HEK293 (cell line): ENCODE data around the gene TMSB4X.

Experiments used
- ZNF530 ChIP-seq: fragments of 450-650 bp; formaldehyde crosslinking; IDR thresholded peaks from 2 replicates; pipeline ENCODE4 v1.5.1; 2016; ENCODE audit warnings: low read depth, missing biosample characterization, missing genetic modification characterization
- ZNF785 ChIP-seq: fragments of 450-650 bp; formaldehyde crosslinking; IDR thresholded peaks from 2 replicates; pipeline ENCODE4 v1.5.1; 2016; ENCODE audit warnings: missing biosample characterization, missing genetic modification characterization

- TF ChIP-seq ZNF530 (tag by site-specific recombination) (no peak), ZNF785 (tag by site-specific recombination) (no peak)
Observed at GRCh38 chrX:13005661-13006473, 31.0 kb downstream of the TMSB4X start.
